Duodenal mucosa (tissue), 2 donors: Measurements from ENCODE around the gene S1PR5.

Source experiments
- H3K27ac ChIP-seq: one replicate; pipeline ENCODE4 v1.7.0; 2013; ENCODE audit warnings: low read depth, low read length
- H3K27me3 ChIP-seq, 2 donors: one replicate each; pipeline ENCODE4 v1.7.0; 2013; ENCODE audit warnings: low read length in 2 of 2, control low read depth in 1 of 2; ENCODE audit not compliant: insufficient read depth in 2 of 2, control insufficient read depth in 1 of 2
- H3K36me3 ChIP-seq, 2 donors: one replicate each; pipeline ENCODE4 v1.7.0; 2013; ENCODE audit warnings: low read length in 2 of 2, control low read depth in 1 of 2; ENCODE audit not compliant: insufficient read depth in 2 of 2, control insufficient read depth in 1 of 2
- H3K4me1 ChIP-seq, 2 donors: one replicate each; pipeline ENCODE4 v1.7.0; 2013; ENCODE audit warnings: low read length in 2 of 2, control low read depth in 1 of 2; ENCODE audit not compliant: insufficient read depth in 2 of 2, control insufficient read depth in 1 of 2
- H3K4me3 ChIP-seq, 2 donors: one replicate each; pipeline ENCODE4 v1.7.0; 2013; ENCODE audit warnings: low read length in 2 of 2, low read depth in 1 of 2
- H3K9ac ChIP-seq, 2 donors: one replicate each; pipeline ENCODE4 v1.7.0; 2013; ENCODE audit warnings: low read length in 2 of 2, low read depth in 1 of 2
- H3K9me3 ChIP-seq, 2 donors: one replicate each; pipeline ENCODE4 v1.7.0; 2013; ENCODE audit warnings: low read length in 2 of 2, control low read depth in 1 of 2; ENCODE audit not compliant: control insufficient read depth in 1 of 2

The S1PR5 gene

GRCh38 chr19:10502524-10503001, 14.7 kb downstream of the S1PR5 start:
- peaks cover 21 to 27% of the 10 kb centered on the region in 2 donors for H3K4me1 ChIP-seq

GRCh38 chr19:10501971-10502523, 15.2 kb downstream of the S1PR5 start:
- peaks cover 9 to 16% of the 10 kb centered on the region in 2 donors for H3K36me3 ChIP-seq
- peak overlapping the region; percentile 95 for H3K27ac ChIP-seq
- H3K27me3 ChIP-seq = no peaks in the 10 kb centered on the region
- H3K9me3 ChIP-seq = no peaks in the 10 kb centered on the region
- peak overlapping the region; percentile 82 to 95 for H3K4me3 ChIP-seq
- peak overlapping the region; percentile 92 to 96 for H3K9ac ChIP-seq
- H3K4me1 ChIP-seq = peaks cover 21 to 27% of the 10 kb centered on the region in 2 donors

More at GRCh38 chr19:10502524-10503001, 14.7 kb downstream of the S1PR5 start:
- Histone ChIP-seq H3K4me3 (peak overlapping the region; percentile 82 to 95), H3K36me3 (peaks cover 6 to 11% of the 10 kb centered on the region in 2 donors), H3K9me3 (no peaks in the 10 kb centered on the region), H3K27ac (peak overlapping the region; percentile 95), H3K27me3 (no peaks in the 10 kb centered on the region), H3K9ac (peak overlapping the region; percentile 92 to 96)

GRCh38 chr19:10500247-10500592, 17.0 kb downstream of the S1PR5 start:
- Histone ChIP-seq H3K4me3 (no peak overlapping the region), H3K9me3 (no peaks in the 10 kb centered on the region), H3K9ac (no peak overlapping the region), H3K36me3 (peaks cover 10 to 25% of the 10 kb centered on the region in 2 donors), H3K27ac (no peak overlapping the region), H3K27me3 (no peaks in the 10 kb centered on the region), H3K4me1 (peaks cover 21 to 27% of the 10 kb centered on the region in 2 donors)

GRCh38 chr19:10499550-10500246, 17.5 kb downstream of the S1PR5 start:
- H3K9ac ChIP-seq = no peak overlapping the region
- H3K4me3 ChIP-seq = peak overlapping the region in 1 of 2 donors; percentile 32

GRCh38 chr19:10497371-10497770, 19.9 kb downstream of the S1PR5 start:
- Histone ChIP-seq H3K9me3 (no peaks in the 10 kb centered on the region), H3K4me1 (peaks cover 21 to 27% of the 10 kb centered on the region in 2 donors), H3K27me3 (no peaks in the 10 kb centered on the region), H3K4me3 (no peak overlapping the region), H3K27ac (no peak overlapping the region), H3K36me3 (peaks cover 10 to 36% of the 10 kb centered on the region in 2 donors), H3K9ac (no peak overlapping the region)

More at GRCh38 chr19:10499550-10500246, 17.5 kb downstream of the S1PR5 start:
- H3K4me1 ChIP-seq = peaks cover 21 to 27% of the 10 kb centered on the region in 2 donors
- H3K36me3 ChIP-seq = peaks cover 10 to 31% of the 10 kb centered on the region in 2 donors
- H3K27me3 ChIP-seq = no peaks in the 10 kb centered on the region
- H3K9me3 ChIP-seq = no peaks in the 10 kb centered on the region
- H3K27ac ChIP-seq = no peak overlapping the region

- Histone ChIP-seq H3K9me3 (no peaks in the 10 kb centered on the region), H3K27me3 (no peaks in the 10 kb centered on the region), H3K27ac (no peak overlapping the region), H3K9ac (no peak overlapping the region), H3K36me3 (peaks cover 25 to 55% of the 10 kb centered on the region in 2 donors), H3K4me3 (no peak overlapping the region), H3K4me1 (no peaks in the 10 kb centered on the region)
These were observed 25.7 kb downstream of the S1PR5 start for GRCh38 chr19:10491472-10492047.

GRCh38 chr19:10486551-10486950, 30.7 kb downstream of the S1PR5 start:
- H3K36me3 ChIP-seq = peaks cover 29 to 44% of the 10 kb centered on the region in 2 donors
- H3K4me1 ChIP-seq = no peaks in the 10 kb centered on the region
- H3K27ac ChIP-seq = no peak overlapping the region
- no peaks in the 10 kb centered on the region for H3K9me3 ChIP-seq
- no peak overlapping the region for H3K4me3 ChIP-seq
- no peak overlapping the region for H3K9ac ChIP-seq
- H3K27me3 ChIP-seq = no peaks in the 10 kb centered on the region

- Histone ChIP-seq H3K27ac (no peak overlapping the region), H3K36me3 (no peaks in the 10 kb centered on the region), H3K27me3 (no peaks in the 10 kb centered on the region), H3K4me1 (peaks cover 0 to 14% of the 10 kb centered on the region in 2 donors), H3K4me3 (peak overlapping the region; percentile 65 to 67), H3K9me3 (no peaks in the 10 kb centered on the region), H3K9ac (peak overlapping the region in 1 of 2 donors; percentile 38)
These were observed 38.3 kb downstream of the S1PR5 start for GRCh38 chr19:10478903-10479384.

GRCh38 chr19:10478476-10478875, 38.8 kb downstream of the S1PR5 start:
- Histone ChIP-seq H3K9ac (peak overlapping the region in 1 of 2 donors; percentile 7), H3K27me3 (no peaks in the 10 kb centered on the region), H3K4me3 (peak overlapping the region in 1 of 2 donors; percentile 15), H3K36me3 (no peaks in the 10 kb centered on the region), H3K9me3 (no peaks in the 10 kb centered on the region), H3K4me1 (peaks cover 0 to 14% of the 10 kb centered on the region in 2 donors), H3K27ac (no peak overlapping the region)

GRCh38 chr19:10474962-10475451, 42.2 kb downstream of the S1PR5 start:
- Histone ChIP-seq H3K4me3 (no peak overlapping the region), H3K36me3 (no peaks in the 10 kb centered on the region), H3K4me1 (peaks cover 0 to 14% of the 10 kb centered on the region in 2 donors), H3K9me3 (no peaks in the 10 kb centered on the region), H3K9ac (no peak overlapping the region), H3K27me3 (no peaks in the 10 kb centered on the region), H3K27ac (no peak overlapping the region)
